ENCODE data around the gene ODC1. TPM values are rescaled to one million over a fixed set of nuclear protein-coding genes. Genes with fewer than 3 reads are reported as not detected.

ODC1 gene
- total and polyA plus RNA-seq, 2 of the 4 experiments (the other 2 are of a cell fraction) = 117 to 204 TPM

- Histone ChIP-seq H2AK5ac (ENCODE audit: low read depth, low read length) (no peak overlapping the region), H4K5ac (ENCODE audit: low read depth, low read length) (no peak overlapping the region), H3K4me2 (ENCODE audit: low read depth, low read length) (no peak overlapping the region), H2AFZ (replicated peaks; ENCODE audit: low read length, poor library complexity) (no peak overlapping the region), H3K36me3 (ENCODE audit: control insufficient read depth, insufficient read depth, low read length) (no peaks in the 10 kb centered on the region), H4K91ac (ENCODE audit: insufficient read depth, low read depth, low read length) (no peak overlapping the region), H2BK20ac (ENCODE audit: low read depth, low read length) (no peak overlapping the region), H3K4me1 (ENCODE audit: control insufficient read depth, insufficient read depth, low read length) (no peaks in the 10 kb centered on the region), H3K27me3 (ENCODE audit: control insufficient read depth, insufficient read depth, low read length) (peaks cover 35% of the 10 kb centered on the region), H2BK120ac (ENCODE audit: low read depth, low read length) (no peak overlapping the region), H3K56ac (ENCODE audit: extremely low read depth, insufficient read depth, low read length) (no peak overlapping the region), H3K9me1 (ENCODE audit: insufficient read depth, low read length) (no peaks in the 10 kb centered on the region), H2AK9ac (replicated peaks; ENCODE audit: low read depth, low read length, poor library complexity) (no peak overlapping the region), H3K79me1 (ENCODE audit: low read depth in 1 of 2, low read length in 2 of 2) (no peaks in the 10 kb centered on the region), H3K9ac (ENCODE audit: low read depth, low read length) (no peak overlapping the region), H2BK15ac (ENCODE audit: low read depth, low read length) (no peak overlapping the region), H3K4me3 (ENCODE audit: insufficient read depth, low read depth, low read length) (no peak overlapping the region), H3K14ac (replicated peaks; ENCODE audit: low read depth, low read length) (no peak overlapping the region), H4K8ac (ENCODE audit: low read depth in 2 of 2, low read length in 2 of 2) (no peak overlapping the region), H3K23ac (ENCODE audit: low read depth, low read length) (no peak overlapping the region), H3K4ac (ENCODE audit: low read depth, low read length) (no peak overlapping the region), H3K27ac (ENCODE audit: insufficient read depth, low read length) (no peak overlapping the region), H4K20me1 (ENCODE audit: insufficient read depth, low read length) (no peaks in the 10 kb centered on the region), H3K18ac (ENCODE audit: low read depth, low read length) (no peak overlapping the region), H3K9me3 (ENCODE audit: control insufficient read depth, insufficient read depth, low read length) (no peaks in the 10 kb centered on the region), H2BK5ac (ENCODE audit: low read depth, low read length, poor library complexity, severe bottlenecking) (no peak overlapping the region)
- dilution Hi-C loops (cut with HindIII; ENCODE audit: low sequenced_read_pairs, unreplicated experiment) (no loop called here), intact Hi-C loops (cut with micrococcal nuclease) (no loop called here), in situ Hi-C loops (cut with MboI; ENCODE audit: low sequenced_read_pairs) (no loop called here)
- no CpG with 5 or more reads among the region's 5 CpGs for WGBS, 2 experiments (ENCODE audit: extremely low coverage in 2 of 2, insufficient read length in 1 of 2)
- POLR2A ChIA-PET (ENCODE audit: unreplicated experiment) = no interaction called here
- DNase-seq (no peak), ATAC-seq (ENCODE audit: low read depth) (no peak)
- BruUV-seq (replicated peaks) = no TSS peak
- CTCF ChIA-PET = no interaction called here
- TF ChIP-seq MAFK (IDR thresholded peaks at IDR 0.05; ENCODE audit: low read depth, low read length) = no peak
- TF ChIP-seq POLR2A (IDR thresholded peaks at IDR 0.05; ENCODE audit: low read depth, low read length) = no peak
- no peak for TF ChIP-seq FOS (IDR thresholded peaks at IDR 0.05; ENCODE audit: low read depth, low read length)
- no peak for TF ChIP-seq SMC3 (IDR thresholded peaks at IDR 0.05; ENCODE audit: low read depth, low read length)
- no peak for TF ChIP-seq BHLHE40 (IDR thresholded peaks at IDR 0.05; ENCODE audit: low read depth, low read length)
- TF ChIP-seq, protein P1, sequence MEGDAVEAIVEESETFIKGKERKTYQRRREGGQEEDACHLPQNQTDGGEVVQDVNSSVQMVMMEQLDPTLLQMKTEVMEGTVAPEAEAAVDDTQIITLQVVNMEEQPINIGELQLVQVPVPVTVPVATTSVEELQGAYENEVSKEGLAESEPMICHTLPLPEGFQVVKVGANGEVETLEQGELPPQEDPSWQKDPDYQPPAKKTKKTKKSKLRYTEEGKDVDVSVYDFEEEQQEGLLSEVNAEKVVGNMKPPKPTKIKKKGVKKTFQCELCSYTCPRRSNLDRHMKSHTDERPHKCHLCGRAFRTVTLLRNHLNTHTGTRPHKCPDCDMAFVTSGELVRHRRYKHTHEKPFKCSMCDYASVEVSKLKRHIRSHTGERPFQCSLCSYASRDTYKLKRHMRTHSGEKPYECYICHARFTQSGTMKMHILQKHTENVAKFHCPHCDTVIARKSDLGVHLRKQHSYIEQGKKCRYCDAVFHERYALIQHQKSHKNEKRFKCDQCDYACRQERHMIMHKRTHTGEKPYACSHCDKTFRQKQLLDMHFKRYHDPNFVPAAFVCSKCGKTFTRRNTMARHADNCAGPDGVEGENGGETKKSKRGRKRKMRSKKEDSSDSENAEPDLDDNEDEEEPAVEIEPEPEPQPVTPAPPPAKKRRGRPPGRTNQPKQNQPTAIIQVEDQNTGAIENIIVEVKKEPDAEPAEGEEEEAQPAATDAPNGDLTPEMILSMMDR (conservative IDR thresholded peaks at IDR 0.05; ENCODE audit: low read depth, low read length) = no peak
- no peak for TF ChIP-seq CHD1 (IDR thresholded peaks at IDR 0.05; ENCODE audit: low read depth, low read length)
- TF ChIP-seq CEBPB (IDR thresholded peaks at IDR 0.05; ENCODE audit: low read depth, low read length) = no peak
- TF ChIP-seq ELK1 (IDR thresholded peaks at IDR 0.05; ENCODE audit: borderline replicate concordance, low read depth, low read length) = no peak
- no peak for TF ChIP-seq NFE2L2 (IDR thresholded peaks at IDR 0.05; ENCODE audit: low read depth, low read length)
- TF ChIP-seq RFX5 (IDR thresholded peaks at IDR 0.05; ENCODE audit: low read depth, low read length) = no peak
Observed at GRCh38 chr2:10473121-10473756, 25.1 kb upstream of the ODC1 start.

Measured in IMR-90 (cell line).